ENCODE data around the gene DHRS3. TPM values are rescaled to one million over a fixed set of nuclear protein-coding genes. Genes with fewer than 3 reads are reported as not detected.

The DHRS3 gene
- total RNA-seq, 2 donors from 2014 or later: 171 to 178 TPM

- 82% methylated on average over 6 of the region's 6 CpGs for WGBS
- no peaks in the 10 kb centered on the region for H3K9me3 ChIP-seq
- no peaks in the 10 kb centered on the region for H3K27me3 ChIP-seq (replicated peaks; ENCODE audit: insufficient read depth)
- no peak for DNase-seq (ENCODE audit: low spot score)
- H3K4me1 ChIP-seq (replicated peaks): no peaks in the 10 kb centered on the region
- intact Hi-C loops (cut with DNase I): no loop called here
- no peak overlapping the region for H3K27ac ChIP-seq
- no peaks in the 10 kb centered on the region for H3K36me3 ChIP-seq
- TF ChIP-seq POLR2A (IDR thresholded peaks at IDR 0.05) (no peak), CTCF (IDR thresholded peaks at IDR 0.05) (no peak), POLR2AphosphoS5 (IDR thresholded peaks at IDR 0.05) (no peak)
- no peak overlapping the region for H3K4me3 ChIP-seq
These were observed 13.0 kb upstream of the DHRS3 start for GRCh38 chr1:12630946-12631530.

GRCh38 chr1:12629985-12630760 lies 12.2 kb upstream of the DHRS3 start:
- TF ChIP-seq CTCF (IDR thresholded peaks at IDR 0.05): no peak
- TF ChIP-seq POLR2A (IDR thresholded peaks at IDR 0.05): no peak
- TF ChIP-seq POLR2AphosphoS5 (IDR thresholded peaks at IDR 0.05): no peak
- intact Hi-C loops (cut with DNase I): no loop called here

GRCh38 chr1:12629511-12629956 lies 11.5 kb upstream of the DHRS3 start:
- Histone ChIP-seq H3K4me1 (replicated peaks) (no peaks in the 10 kb centered on the region), H3K9me3 (no peaks in the 10 kb centered on the region), H3K27me3 (replicated peaks; ENCODE audit: insufficient read depth) (no peaks in the 10 kb centered on the region), H3K4me3 (no peak overlapping the region), H3K36me3 (no peaks in the 10 kb centered on the region), H3K27ac (no peak overlapping the region)
- DNase-seq (ENCODE audit: low spot score): no peak
- intact Hi-C loops (cut with DNase I): no loop called here
- TF ChIP-seq CTCF (IDR thresholded peaks at IDR 0.05): no peak
- TF ChIP-seq POLR2A (IDR thresholded peaks at IDR 0.05): no peak
- no peak for TF ChIP-seq POLR2AphosphoS5 (IDR thresholded peaks at IDR 0.05)
- WGBS: 89% methylated on average over 1 of the region's 1 CpG

More at GRCh38 chr1:12629985-12630760, 12.2 kb upstream of the DHRS3 start:
- WGBS: 90% methylated on average over 12 of the region's 15 CpGs
- DNase-seq (ENCODE audit: low spot score): no peak
- H3K36me3 ChIP-seq: no peaks in the 10 kb centered on the region
- no peaks in the 10 kb centered on the region for H3K27me3 ChIP-seq (replicated peaks; ENCODE audit: insufficient read depth)
- H3K4me1 ChIP-seq (replicated peaks): no peaks in the 10 kb centered on the region
- no peaks in the 10 kb centered on the region for H3K9me3 ChIP-seq
- no peak overlapping the region for H3K4me3 ChIP-seq
- H3K27ac ChIP-seq: no peak overlapping the region

- H3K27ac ChIP-seq: no peak overlapping the region
- H3K4me1 ChIP-seq (replicated peaks): peaks cover 9% of the 10 kb centered on the region
- no peak for DNase-seq (ENCODE audit: low spot score)
- H3K9me3 ChIP-seq: no peaks in the 10 kb centered on the region
- intact Hi-C loops (cut with DNase I): no loop called here
- no peak overlapping the region for H3K4me3 ChIP-seq
- 74% methylated on average over 5 of the region's 5 CpGs for WGBS
- no peaks in the 10 kb centered on the region for H3K36me3 ChIP-seq
- no peaks in the 10 kb centered on the region for H3K27me3 ChIP-seq (replicated peaks; ENCODE audit: insufficient read depth)
- TF ChIP-seq CTCF (IDR thresholded peaks at IDR 0.05): no peak
- no peak for TF ChIP-seq POLR2AphosphoS5 (IDR thresholded peaks at IDR 0.05)
- TF ChIP-seq POLR2A (IDR thresholded peaks at IDR 0.05): no peak
These were observed 9.3 kb upstream of the DHRS3 start for GRCh38 chr1:12627296-12627695.

- intact Hi-C loops (cut with DNase I): no loop called here
- WGBS: 58% methylated on average over 4 of the region's 4 CpGs
- peaks cover 13% of the 10 kb centered on the region for H3K4me1 ChIP-seq (replicated peaks)
- H3K9me3 ChIP-seq: no peaks in the 10 kb centered on the region
- DNase-seq (ENCODE audit: low spot score): no peak
- no peaks in the 10 kb centered on the region for H3K27me3 ChIP-seq (replicated peaks; ENCODE audit: insufficient read depth)
- H3K27ac ChIP-seq: no peak overlapping the region
- no peaks in the 10 kb centered on the region for H3K36me3 ChIP-seq
- no peak for TF ChIP-seq POLR2A (IDR thresholded peaks at IDR 0.05)
- TF ChIP-seq CTCF (IDR thresholded peaks at IDR 0.05): no peak
- no peak for TF ChIP-seq POLR2AphosphoS5 (IDR thresholded peaks at IDR 0.05)
- H3K4me3 ChIP-seq: no peak overlapping the region
These were observed 8.9 kb upstream of the DHRS3 start for GRCh38 chr1:12626888-12627287.
